ENCODE results near the gene TRAF2. TPM values are rescaled to one million over a fixed set of nuclear protein-coding genes. Genes with fewer than 3 reads are reported as not detected.

The TRAF2 gene
- total RNA-seq, 6 experiments from 2014 or later = 11.1 to 15.9 (median 13.6) TPM

DNA sequence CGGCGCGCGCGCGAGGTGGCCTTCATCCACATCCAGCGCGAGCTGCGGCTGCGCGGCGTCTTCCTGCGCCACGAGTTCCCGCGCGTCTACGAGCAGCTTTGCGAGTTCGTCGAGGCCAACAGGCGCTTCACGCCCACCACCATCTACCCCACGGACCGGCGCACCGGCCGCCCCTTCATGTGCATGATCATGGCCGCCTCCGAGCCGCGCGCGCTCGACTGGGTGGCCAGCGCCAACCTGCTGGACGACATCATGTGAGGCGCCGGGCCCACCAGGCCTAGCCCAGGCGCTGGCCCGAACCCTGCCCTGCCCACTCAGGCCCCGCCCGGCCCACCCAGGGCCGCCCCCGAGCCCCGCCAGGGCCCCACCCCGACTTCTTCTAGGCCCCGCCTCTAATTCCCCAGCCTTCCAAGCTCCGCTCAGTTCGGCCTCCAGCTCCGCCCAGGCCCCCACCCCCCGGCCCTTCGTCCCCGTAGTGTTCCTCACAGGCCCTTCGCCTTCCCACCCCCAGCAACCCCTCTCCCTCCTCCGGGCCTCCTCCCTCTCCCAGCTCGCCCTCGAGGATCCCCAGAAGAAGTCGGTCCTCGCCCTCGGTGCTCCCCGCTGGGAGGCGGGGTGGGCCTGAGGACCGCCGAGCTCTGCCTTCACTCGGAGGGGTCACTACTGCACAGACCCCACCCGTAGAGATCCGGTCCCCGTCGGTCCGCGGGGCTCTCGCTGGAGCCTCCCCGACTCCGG lies 39.1 kb upstream of the TRAF2 start:
- H3K9me3 Mint-ChIP-seq = no peaks in the 10 kb centered on the region; the same call in 1 of the 2 replicates
- peak overlapping the region; percentile 96 for H3K4me3 Mint-ChIP-seq
- H3K36me3 Mint-ChIP-seq (ENCODE audit: low read depth) = no peaks in the 10 kb centered on the region
- peaks cover 10% of the 10 kb centered on the region; the same call in 1 of the 2 replicates for H3K4me1 Mint-ChIP-seq (ENCODE audit: low read depth)
- peaks cover 32% of the 10 kb centered on the region for H3K27me3 Mint-ChIP-seq (ENCODE audit: insufficient read depth)
- TF ChIP-seq, protein P1, sequence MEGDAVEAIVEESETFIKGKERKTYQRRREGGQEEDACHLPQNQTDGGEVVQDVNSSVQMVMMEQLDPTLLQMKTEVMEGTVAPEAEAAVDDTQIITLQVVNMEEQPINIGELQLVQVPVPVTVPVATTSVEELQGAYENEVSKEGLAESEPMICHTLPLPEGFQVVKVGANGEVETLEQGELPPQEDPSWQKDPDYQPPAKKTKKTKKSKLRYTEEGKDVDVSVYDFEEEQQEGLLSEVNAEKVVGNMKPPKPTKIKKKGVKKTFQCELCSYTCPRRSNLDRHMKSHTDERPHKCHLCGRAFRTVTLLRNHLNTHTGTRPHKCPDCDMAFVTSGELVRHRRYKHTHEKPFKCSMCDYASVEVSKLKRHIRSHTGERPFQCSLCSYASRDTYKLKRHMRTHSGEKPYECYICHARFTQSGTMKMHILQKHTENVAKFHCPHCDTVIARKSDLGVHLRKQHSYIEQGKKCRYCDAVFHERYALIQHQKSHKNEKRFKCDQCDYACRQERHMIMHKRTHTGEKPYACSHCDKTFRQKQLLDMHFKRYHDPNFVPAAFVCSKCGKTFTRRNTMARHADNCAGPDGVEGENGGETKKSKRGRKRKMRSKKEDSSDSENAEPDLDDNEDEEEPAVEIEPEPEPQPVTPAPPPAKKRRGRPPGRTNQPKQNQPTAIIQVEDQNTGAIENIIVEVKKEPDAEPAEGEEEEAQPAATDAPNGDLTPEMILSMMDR (IDR thresholded peaks at IDR 0.05) = no peak
- no peak for DNase-seq
- H3K27ac Mint-ChIP-seq = peak overlapping the region; percentile 70

DNA sequence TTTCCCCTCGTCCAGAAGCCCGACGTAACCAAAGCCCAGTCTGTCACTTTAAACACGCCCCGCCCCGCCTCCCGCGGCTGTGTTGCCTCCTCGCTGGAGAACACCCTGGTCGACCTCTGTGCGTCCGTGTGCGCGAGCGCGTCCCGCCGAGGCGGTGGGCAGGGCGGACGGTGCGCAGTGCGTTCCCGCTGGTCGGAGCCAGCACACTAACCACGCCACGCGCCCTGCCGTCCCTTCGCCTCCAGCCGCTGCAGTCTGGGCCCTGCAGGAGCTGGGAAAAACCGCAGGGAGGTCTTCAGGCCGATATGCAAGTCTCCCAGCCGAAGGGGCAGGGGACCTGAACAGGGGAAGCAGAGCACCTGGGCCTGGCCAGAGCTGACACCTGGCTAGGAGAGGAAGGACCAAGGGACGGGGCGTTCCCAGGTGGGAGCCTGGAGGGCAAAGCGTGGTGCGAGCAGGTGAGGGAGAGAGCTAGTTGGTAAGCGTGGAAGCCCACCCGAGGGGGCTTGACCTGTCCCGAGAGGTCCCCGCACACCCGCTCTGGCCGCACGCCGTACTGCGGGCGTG lies 38.4 kb upstream of the TRAF2 start:
- H3K36me3 Mint-ChIP-seq (ENCODE audit: low read depth) = no peaks in the 10 kb centered on the region
- peaks cover 9% of the 10 kb centered on the region; the same call in 1 of the 2 replicates for H3K4me1 Mint-ChIP-seq (ENCODE audit: low read depth)
- H3K27me3 Mint-ChIP-seq (ENCODE audit: insufficient read depth) = peaks cover 31% of the 10 kb centered on the region
- peak overlapping the region; percentile 70 for H3K27ac Mint-ChIP-seq
- H3K9me3 Mint-ChIP-seq = no peaks in the 10 kb centered on the region; the same call in 1 of the 2 replicates
- peak; percentile 68 for DNase-seq
- TF ChIP-seq, protein P1 (IDR thresholded peaks at IDR 0.05) = no peak
- H3K4me3 Mint-ChIP-seq = peak overlapping the region; percentile 96

DNA sequence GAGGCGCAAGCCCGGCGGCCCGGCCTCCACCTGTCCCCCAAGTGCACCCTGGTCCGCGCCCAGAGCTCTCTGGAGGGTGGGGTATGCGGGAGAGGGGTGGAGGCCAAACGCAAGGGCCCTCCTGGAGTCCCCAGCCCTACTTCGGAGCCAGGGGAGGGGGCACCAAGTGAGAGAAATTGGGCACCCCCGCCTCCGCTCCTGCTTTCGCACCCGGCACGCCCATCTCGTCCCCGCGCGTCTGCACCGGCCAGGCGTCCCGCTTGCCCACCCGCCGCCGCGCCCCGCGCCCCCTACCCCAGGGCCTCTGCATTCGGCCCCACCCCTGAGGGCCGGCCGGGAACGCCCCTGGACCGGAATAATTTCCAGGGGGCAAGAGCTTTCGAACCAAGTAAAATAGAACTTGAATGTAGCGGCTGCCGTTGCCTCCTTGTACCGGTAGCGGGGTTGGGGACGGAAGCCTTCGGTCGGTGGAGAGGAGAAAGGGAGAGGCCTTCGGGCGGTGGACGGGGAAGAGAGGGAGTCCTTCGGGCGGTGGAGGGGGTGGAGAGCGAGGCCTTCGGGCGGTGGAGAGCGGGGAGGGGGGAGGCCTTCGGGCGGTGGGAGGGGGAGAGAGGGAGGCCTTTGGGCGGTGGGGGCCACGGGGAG lies 37.8 kb upstream of the TRAF2 start:
- H3K4me3 Mint-ChIP-seq = peak overlapping the region; percentile 96
- H3K27me3 Mint-ChIP-seq (ENCODE audit: insufficient read depth) = peaks cover 29% of the 10 kb centered on the region
- TF ChIP-seq, protein P1 (IDR thresholded peaks at IDR 0.05) = no peak
- DNase-seq = peak; percentile 33
- no peaks in the 10 kb centered on the region for H3K36me3 Mint-ChIP-seq (ENCODE audit: low read depth)
- H3K9me3 Mint-ChIP-seq = no peaks in the 10 kb centered on the region; the same call in 1 of the 2 replicates
- peaks cover 9% of the 10 kb centered on the region; the same call in 1 of the 2 replicates for H3K4me1 Mint-ChIP-seq (ENCODE audit: low read depth)
- peak overlapping the region; percentile 88 for H3K27ac Mint-ChIP-seq

DNA sequence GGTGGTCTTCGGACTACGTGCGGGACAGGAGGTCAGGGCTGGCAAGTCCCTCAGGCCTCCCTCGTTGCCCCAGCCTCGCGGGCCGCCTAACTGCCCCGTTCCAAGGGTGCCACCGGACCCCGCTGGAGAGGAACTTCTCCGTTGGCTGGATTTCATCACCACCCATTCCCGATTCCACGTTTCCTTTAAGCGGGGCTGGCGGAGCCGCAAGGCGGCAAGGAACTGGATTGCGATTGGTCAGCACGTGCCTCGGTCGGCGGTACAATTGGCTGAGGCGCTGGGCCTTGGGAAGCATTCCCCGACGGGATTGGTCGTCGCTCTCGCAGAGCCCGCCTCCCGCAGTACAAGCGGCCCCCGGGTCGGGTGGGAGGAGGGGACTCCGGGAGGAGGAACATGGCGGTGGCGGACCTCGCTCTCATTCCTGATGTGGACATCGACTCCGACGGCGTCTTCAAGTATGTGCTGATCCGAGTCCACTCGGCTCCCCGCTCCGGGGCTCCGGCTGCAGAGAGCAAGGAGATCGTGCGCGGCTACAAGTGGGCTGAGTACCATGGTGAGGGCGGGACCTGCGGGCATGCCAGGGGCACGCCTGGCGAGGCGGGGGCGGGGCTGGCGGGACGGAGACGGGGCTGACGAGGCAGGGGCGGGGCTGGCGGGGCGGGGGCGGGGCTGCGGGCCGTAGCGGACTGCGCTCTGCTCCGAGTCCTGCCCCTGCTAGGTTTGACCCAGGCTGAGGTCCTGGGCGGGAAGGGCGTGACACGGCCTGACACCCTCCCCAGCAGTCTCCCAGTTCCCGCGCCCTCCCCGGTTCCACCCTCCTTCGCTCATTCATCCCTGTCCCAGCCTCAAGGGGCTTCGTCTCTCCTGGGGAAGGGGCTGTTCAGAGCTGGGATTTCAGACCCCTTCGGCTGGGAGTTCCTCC lies 37.0 kb upstream of the TRAF2 start, which contains the start of gene PHPT1:
TSS of gene PHPT1 (plus strand) at position 372 of the 922 bp plus-strand sequence. CDS start at position 394, 22 bp downstream.
- peak; percentile 98 for DNase-seq
- Mint-ChIP-seq H3K4me3 (peak within 1 kb of the TSS; percentile 96), H3K36me3 (ENCODE audit: low read depth) (no peaks in the 10 kb centered on the region), H3K9me3 (no peaks in the 10 kb centered on the region; the same call in 1 of the 2 replicates), H3K27me3 (ENCODE audit: insufficient read depth) (peaks cover 29% of the 10 kb centered on the region), H3K4me1 (ENCODE audit: low read depth) (peaks cover 9% of the 10 kb centered on the region; the same call in 1 of the 2 replicates), H3K27ac (peak within 1 kb of the TSS; percentile 88)
- TF ChIP-seq, protein P1 (IDR thresholded peaks at IDR 0.05) = no peak
